ENCODE data around the gene PDSS2. TPM values are rescaled to one million over a fixed set of nuclear protein-coding genes. Genes with fewer than 3 reads are reported as not detected.

Gene PDSS2
- total RNA-seq, 2 donors from 2014 or later = 8.2 to 13.7 TPM

DNA sequence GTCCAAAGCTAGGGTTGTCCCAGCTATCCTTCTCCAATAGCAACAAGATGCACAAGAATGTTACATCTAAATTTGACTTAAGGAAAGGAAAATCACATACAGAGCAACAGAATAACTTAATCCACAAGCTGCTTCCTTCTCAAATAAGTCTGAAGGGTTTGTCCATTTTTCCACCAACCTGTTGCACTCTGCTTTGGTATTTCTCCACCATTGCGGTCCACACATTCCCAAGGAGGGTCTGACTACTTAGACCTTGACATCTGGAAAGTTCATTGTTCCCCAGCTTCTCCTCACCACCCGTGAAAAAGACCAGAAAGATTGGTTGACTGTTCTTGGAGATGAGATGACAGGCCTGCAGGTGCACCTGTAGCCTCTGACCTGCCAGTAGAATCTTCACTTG lies 72.5 kb downstream of the PDSS2 start:
- peaks cover 3% of the 10 kb centered on the region for H3K4me1 Mint-ChIP-seq
- H3K4me3 Mint-ChIP-seq = no peak overlapping the region
- no peaks in the 10 kb centered on the region for H3K9me3 ChIP-seq (ENCODE audit: control insufficient read depth, low read length)
- no peak overlapping the region for H3K9ac ChIP-seq (ENCODE audit: extremely low read depth, low read length, poor library complexity, severe bottlenecking)
- peaks cover 3% of the 10 kb centered on the region for H3K36me3 Mint-ChIP-seq (ENCODE audit: low read depth)
- no peak for DNase-seq
- no peaks in the 10 kb centered on the region for H3K27me3 Mint-ChIP-seq (ENCODE audit: insufficient read depth)
- no peaks in the 10 kb centered on the region for H3K9me3 Mint-ChIP-seq
- no peaks in the 10 kb centered on the region for H3K4me1 ChIP-seq (ENCODE audit: control insufficient read depth, insufficient read depth, low read length)
- TF ChIP-seq CTCF (conservative IDR thresholded peaks at IDR 0.05) = no peak
- 92 to 93% methylated on average over 2 of the region's 2 CpGs for WGBS, 2 experiments (ENCODE audit: insufficient coverage in 1 of 2, insufficient read length in 1 of 2)
- no peaks in the 10 kb centered on the region for H3K27me3 ChIP-seq (ENCODE audit: control insufficient read depth, insufficient read depth, low read length, poor library complexity, severe bottlenecking)
- H3K36me3 ChIP-seq (ENCODE audit: control insufficient read depth, insufficient read depth, low read length) = no peaks in the 10 kb centered on the region
- H3K27ac Mint-ChIP-seq = no peak overlapping the region
- H3K4me3 ChIP-seq (ENCODE audit: low read length) = no peak overlapping the region
- H3K27ac ChIP-seq (ENCODE audit: low read depth, low read length) = no peak overlapping the region

DNA sequence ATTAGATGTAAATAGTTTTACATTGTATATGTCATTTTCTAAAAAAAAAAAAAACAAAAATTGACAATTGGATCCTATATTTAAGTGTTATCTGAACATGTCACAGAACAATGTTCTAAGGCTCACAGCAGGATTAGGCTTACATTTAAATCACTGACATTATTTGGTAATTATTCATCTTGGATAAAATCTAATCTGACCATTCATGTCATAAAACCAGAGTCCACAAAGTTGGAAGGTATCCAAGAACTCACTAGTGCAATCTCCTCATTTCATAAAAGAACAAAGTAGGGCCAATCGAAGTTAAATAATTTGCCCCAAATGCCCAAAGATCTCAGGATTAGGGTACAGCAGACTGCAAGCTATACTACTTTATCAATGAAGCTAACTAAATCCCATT lies 73.0 kb downstream of the PDSS2 start:
- Histone ChIP-seq H3K9ac (ENCODE audit: extremely low read depth, low read length, poor library complexity, severe bottlenecking) (no peak overlapping the region), H3K27me3 (ENCODE audit: control insufficient read depth, insufficient read depth, low read length, poor library complexity, severe bottlenecking) (no peaks in the 10 kb centered on the region), H3K4me1 (ENCODE audit: control insufficient read depth, insufficient read depth, low read length) (no peaks in the 10 kb centered on the region), H3K4me3 (ENCODE audit: low read length) (no peak overlapping the region), H3K36me3 (ENCODE audit: control insufficient read depth, insufficient read depth, low read length) (no peaks in the 10 kb centered on the region), H3K9me3 (ENCODE audit: control insufficient read depth, low read length) (no peaks in the 10 kb centered on the region), H3K27ac (ENCODE audit: low read depth, low read length) (no peak overlapping the region)
- TF ChIP-seq CTCF (conservative IDR thresholded peaks at IDR 0.05) = no peak
- Mint-ChIP-seq H3K9me3 (no peaks in the 10 kb centered on the region), H3K4me1 (peaks cover 3% of the 10 kb centered on the region), H3K27me3 (ENCODE audit: insufficient read depth) (no peaks in the 10 kb centered on the region), H3K36me3 (ENCODE audit: low read depth) (peaks cover 3% of the 10 kb centered on the region), H3K4me3 (no peak overlapping the region), H3K27ac (no peak overlapping the region)
- no peak for DNase-seq
- WGBS, 2 experiments (ENCODE audit: insufficient coverage in 1 of 2, insufficient read length in 1 of 2) = 81 to 100% methylated on average over 1 of the region's 1 CpG

DNA sequence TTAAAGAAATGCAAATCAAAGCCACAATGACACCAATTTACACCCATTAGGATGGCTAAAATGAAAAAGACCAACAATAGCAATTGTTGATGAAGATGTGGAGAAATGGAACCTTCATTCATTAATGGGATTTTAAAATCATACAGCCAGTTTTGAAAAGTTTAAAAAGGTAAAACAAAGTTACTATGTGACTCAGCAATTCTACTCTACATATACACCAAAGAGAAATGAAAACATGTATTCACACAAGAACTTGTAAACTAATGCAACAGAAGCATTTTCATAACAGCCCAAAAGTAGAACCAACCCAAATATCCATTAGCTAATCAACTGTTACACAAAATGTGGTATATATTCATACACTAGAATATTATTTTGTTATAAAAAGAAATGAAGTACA lies 75.7 kb downstream of the PDSS2 start:
- Histone ChIP-seq H3K27me3 (ENCODE audit: control insufficient read depth, insufficient read depth, low read length, poor library complexity, severe bottlenecking) (no peaks in the 10 kb centered on the region), H3K27ac (ENCODE audit: low read depth, low read length) (no peak overlapping the region), H3K9me3 (ENCODE audit: control insufficient read depth, low read length) (no peaks in the 10 kb centered on the region), H3K4me1 (ENCODE audit: control insufficient read depth, insufficient read depth, low read length) (no peaks in the 10 kb centered on the region), H3K4me3 (ENCODE audit: low read length) (no peak overlapping the region), H3K36me3 (ENCODE audit: control insufficient read depth, insufficient read depth, low read length) (no peaks in the 10 kb centered on the region), H3K9ac (ENCODE audit: extremely low read depth, low read length, poor library complexity, severe bottlenecking) (no peak overlapping the region)
- Mint-ChIP-seq H3K27ac (no peak overlapping the region), H3K27me3 (ENCODE audit: insufficient read depth) (no peaks in the 10 kb centered on the region), H3K4me1 (no peaks in the 10 kb centered on the region), H3K4me3 (no peak overlapping the region), H3K9me3 (peaks cover 14% of the 10 kb centered on the region), H3K36me3 (ENCODE audit: low read depth) (peaks cover 4% of the 10 kb centered on the region)
- DNase-seq = no peak
- no peak for TF ChIP-seq CTCF (conservative IDR thresholded peaks at IDR 0.05)
